Stimulated activated CD8-positive, alpha-beta memory T cell treated with anti-CD3 and anti-CD28 coated beads, Interleukin-7, amount 100 ng/mL, for 4 hours (primary cell): Measurements from ENCODE around the gene CDH4.

Experiments used
- DNase-seq, 2 donors: peaks; one replicate each; pipeline ENCODE4 v3.0.0-alpha.2; 2020; ENCODE audit warnings: low read depth in 2 of 2

Gene CDH4

DNA sequence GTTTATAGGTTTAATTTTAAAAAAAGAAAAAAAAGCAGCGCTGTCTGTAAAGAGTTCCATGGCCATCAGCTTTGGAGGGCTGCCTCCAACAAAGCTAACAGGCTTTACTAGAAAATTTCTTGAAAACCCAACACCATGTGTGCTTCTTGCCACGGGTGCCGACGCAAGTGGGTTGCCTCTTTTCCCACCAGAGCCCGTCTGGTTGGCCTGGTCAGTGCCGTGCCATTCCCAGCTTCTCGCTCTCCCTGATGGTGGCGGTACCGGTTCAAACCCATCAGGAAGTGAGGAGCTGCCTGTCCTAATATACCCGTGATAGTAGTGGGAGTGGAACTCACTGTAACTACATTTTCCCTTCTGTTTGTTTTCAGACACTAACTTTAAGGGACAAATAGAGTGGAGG, 73.7 kb downstream of the CDH4 start:
- DNase-seq = no peak

DNA sequence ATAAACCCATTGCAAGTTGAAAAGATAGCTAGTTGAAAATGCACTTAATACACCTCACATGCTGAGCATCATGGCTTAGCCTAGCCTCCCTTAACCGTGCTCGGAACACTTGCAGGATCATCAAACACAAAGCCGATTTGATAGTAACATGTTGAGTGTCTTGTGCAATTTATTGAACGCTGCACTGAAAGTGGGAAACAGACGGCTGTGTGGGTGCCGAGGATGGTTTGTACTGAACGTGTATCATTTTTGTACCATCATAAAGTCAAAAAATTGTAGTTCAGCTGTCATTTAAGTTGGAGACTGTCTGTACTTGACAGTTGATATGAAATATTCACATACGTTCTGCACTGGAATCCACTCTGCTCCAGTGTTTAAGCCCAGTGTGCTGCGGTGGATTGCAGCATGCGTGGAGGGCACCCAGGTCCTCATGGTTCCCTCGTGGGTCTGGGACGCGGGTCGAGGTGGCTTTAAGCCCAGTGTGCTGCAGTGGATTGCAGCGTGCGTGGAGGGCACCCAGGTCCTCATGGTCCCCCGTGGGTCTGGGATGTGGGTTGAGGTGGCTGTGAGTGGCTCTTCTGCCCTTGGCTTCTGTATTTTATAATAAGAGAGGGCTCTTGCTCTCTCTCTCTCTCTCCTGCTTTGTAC, 77.0 kb downstream of the CDH4 start:
- DNase-seq = no peak

DNA sequence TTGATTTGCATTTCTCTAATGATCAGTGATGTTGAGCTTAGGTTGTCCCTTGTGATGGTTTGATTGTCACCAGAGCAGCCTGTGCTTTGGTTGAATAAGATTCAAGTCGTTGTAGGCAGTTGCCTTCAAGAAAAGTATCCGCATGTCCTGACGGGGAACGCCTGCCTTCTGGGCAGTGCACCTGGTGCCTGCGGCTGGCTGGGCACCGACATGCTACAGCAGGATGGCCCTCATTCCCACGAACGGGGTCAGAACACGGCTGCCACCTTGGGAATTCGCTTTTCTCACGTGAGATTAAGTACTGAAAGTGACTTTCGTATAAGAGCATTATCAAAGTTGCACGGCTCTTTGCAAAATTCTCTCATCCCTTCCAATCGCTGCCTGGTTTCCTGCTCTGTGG, 78.4 kb downstream of the CDH4 start:
- no peak for DNase-seq

DNA sequence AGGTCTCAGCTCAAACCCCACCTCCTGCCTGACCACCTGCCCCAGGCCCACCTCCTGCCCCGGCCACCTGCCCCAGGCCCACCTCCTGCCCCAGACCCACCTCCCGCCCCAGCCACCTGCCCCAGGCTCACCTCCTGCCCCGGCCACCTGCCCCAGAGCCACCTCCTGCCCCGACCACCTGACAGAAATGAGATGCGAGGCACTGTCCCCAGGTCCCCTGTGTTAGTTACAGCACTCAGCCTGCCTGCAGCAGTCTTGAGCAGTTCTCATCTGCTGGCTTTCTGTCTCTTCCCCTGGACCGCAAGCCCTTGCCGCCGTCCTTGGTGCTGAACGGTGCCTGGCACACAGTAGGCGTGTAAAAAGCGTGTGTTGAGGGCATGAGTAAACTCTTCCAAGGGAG, 79.5 kb downstream of the CDH4 start:
- no peak for DNase-seq

DNA sequence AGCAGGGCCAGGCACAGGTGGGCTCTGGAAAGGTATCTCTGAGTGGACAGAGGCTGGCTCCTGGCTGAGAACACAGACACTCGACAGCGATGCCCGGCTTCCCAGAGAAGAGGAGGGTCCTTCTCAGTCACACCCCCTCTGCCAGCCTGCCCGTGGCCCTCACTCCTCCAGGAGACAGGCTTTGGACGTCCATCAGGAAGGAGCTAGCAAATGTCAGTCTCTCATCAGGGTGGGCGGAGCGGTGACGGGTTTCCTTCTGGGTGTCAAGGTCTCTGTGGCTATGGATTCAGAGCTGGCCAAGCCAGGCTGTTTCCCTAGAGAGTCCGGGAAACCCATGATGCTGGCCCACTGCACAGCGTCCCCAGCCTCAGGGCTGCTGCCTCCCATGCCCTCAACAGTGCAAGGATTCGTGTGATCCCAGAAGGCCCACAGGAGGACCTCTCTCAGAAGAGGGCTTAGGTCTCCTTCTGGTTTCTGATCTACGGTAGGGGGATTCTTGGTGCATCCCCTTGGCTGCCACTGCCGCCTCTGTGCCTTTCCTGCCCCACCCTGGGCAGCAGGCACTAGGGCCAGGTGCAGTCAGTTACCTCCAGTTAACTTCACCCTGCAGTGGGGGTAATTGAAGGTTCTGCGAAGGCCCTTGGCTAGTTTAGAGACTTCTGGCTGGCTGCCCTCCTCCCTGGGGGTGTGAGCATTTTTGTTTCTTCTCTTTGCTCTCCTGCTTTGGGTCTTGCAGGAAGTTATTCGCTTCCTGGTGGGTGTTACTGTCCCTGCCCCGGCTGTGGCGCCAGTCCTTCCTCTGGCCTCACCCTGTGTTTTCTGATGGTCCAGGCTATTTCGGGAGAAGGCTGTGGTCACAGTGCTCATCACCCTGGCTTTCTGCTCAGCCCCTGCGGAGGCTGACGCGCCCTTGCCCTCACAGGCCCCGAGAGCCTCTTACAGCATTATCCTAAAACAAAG, 80.2 kb downstream of the CDH4 start:
- no peak for DNase-seq

DNA sequence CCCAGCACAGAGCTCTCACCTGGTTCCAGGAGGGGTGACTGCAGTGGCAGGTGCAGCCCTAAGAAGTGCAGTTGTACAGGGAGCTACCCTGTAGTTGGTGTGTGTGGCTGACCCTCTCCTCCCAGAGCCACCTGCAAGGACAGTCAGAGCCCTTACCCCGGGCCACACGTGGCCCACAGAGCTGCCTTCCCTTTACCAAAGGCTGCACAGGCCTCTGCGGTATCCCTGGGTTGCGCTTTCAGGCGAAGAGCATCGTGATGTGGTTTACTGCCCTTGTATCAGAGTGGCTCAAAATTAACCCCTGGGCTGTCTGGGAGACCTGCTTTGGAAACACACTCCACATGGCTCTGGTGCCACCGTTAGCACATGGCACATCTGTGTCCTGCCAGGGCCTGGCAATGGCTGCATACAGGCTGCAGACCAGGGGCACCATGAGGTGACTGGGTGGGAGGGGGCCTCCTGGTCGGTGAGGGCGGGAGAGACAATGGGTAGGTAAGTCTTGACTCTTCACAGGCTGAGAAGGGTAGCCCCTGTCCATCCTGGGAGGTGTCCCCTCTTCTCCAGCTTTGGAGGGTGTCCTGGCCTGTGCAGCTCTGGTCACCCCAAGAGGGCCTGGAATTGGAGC, 81.5 kb downstream of the CDH4 start:
- DNase-seq = no peak

DNA sequence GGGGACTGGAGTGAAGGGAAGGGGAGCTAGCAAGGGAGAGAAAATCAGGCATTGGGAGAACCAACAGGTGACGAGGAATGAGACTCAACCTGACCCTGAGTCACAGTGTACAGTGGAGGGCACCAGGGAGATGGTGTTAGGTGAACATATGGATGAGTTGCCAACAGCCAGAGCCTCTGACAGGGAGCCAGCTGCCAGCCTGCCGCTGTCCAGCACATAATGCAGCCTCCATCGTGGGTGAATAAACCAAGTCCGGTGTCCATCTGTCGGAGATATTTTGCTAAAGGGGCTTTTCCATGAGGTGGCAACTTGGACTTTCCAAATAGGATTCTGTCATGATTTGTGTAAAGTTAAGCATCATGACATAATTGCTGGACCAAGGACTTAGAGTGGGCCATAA, 88.1 kb downstream of the CDH4 start:
- no peak for DNase-seq

DNA sequence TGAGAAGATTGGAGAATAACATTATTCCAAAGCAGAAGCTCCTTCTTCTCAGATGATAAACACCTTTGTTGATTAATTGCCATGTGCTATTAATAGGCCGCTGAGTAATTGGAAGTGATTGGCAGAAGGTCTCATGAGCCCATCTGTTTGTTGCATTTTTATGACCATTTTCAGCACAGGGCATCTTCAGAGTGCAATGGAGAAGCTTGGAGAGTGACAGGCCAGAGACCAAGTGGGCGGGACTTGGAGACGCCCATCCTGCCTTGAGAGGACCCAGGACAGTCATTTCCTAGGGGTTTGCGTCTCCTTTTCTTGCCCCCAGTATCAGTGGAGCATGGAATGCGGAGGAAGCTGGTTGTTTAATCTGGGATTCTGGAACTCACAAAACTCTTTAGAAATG, 89.5 kb downstream of the CDH4 start:
- DNase-seq = no peak

DNA sequence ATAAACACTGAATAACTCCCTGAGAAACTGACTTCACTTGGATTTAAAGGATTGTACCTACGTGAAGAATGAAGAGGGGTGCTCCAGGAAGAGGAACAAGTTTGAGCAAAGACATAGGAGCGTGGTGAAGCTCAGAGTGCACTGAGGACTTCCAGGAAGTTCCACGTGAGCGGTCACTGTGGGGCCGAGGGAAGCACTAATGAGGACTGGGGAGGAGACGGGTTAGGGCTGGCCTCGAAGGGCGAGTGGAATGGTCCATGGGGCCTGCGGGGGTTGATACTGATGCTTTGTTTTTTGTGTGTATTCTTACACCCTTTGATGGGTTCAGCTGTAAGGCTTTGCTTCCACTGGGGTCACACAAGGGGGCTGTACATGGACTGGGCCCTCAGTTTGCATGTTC, 91.9 kb downstream of the CDH4 start:
- no peak for DNase-seq

DNA sequence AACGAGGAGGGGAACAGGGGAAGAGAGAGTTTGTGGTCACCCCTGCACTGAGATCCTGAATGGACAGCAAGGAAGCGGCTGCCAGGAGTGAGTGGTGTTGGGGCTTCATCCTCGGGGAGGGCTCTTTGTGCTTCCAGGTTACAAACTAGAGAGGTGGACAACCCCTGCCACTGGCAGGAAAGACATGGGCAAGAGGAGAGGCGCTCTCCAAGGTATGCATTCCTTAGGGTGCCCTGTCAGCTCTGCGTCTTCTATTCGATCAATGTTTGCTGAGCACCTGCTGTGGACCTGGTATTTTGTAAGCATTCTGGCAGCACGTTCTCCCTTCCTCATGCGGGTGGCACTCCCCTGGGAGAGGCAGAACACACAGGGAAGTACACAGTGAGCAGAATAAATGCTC, 93.6 kb downstream of the CDH4 start:
- DNase-seq = no peak

DNA sequence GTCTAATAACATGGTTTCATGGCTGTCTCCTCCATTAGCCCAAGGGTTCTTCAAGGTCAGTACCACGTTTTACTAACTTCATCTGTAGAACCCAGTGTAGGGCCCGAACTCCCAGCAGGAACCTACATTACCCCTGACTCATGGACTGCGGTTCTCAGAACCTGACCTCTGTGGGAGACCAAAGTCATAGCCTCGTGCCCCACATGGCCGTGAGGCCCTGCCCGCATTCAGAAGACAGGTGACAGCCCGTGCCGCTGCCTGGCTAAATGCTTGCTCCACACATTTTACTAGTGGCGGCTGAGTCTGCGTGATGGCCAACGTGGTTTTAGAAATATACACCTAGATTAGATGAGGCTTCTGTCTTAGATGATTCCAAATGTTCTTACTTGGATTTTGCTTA, 94.9 kb downstream of the CDH4 start:
- no peak for DNase-seq

DNA sequence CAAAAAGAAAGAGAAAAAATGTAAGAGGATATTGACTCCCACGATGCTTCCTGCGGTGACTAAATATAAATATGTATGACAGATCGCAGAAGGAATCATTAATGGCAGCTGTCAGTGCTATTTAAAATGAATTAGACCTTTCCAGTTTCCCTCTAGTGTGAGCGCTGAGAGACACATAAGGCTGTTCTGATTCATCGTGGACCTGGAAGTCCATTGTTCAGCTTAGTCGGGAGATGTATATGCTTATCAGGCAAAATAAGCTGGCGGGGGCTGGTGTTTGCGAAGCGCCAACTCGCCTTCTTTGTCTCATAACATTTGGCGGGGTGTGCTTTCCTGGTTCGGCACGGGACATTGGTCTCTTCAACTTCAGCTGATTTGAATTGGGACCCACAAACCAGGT, 95.4 kb downstream of the CDH4 start:
- DNase-seq = no peak

DNA sequence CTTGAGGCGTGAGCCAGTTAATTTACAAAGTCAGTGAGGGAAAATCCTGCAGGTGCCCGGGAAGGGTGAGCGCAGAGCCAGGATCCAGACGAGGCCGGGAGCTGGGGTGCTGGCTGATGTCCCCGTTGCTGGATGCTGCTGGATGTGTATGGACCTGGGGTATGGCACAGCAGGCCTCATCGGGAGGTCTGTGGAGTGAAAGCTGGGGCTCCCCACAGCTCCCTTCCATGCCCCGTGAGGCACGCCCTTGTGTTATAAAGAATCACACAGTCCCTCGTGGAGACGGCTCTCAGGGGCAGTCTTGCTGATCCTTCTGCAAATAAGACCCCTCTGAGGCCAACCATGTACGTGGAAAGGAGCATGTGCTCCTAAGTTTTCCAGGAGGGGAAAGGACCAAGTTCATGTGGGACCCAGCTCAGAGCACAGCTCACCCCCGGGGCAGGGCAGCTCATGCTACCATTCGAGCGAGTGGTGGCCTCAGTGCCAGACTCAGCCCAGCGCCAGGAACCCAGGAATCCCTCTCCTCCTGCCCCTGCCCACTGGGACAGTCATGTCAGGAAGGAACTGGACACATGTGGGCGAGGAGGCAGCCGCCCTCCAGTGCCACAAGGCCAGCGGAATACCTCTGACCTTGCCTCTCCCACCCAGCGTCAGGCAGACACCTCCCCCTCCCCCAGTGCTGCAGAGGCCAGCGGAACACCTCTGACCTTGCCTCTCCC, 97.5 kb downstream of the CDH4 start:
- no peak for DNase-seq

DNA sequence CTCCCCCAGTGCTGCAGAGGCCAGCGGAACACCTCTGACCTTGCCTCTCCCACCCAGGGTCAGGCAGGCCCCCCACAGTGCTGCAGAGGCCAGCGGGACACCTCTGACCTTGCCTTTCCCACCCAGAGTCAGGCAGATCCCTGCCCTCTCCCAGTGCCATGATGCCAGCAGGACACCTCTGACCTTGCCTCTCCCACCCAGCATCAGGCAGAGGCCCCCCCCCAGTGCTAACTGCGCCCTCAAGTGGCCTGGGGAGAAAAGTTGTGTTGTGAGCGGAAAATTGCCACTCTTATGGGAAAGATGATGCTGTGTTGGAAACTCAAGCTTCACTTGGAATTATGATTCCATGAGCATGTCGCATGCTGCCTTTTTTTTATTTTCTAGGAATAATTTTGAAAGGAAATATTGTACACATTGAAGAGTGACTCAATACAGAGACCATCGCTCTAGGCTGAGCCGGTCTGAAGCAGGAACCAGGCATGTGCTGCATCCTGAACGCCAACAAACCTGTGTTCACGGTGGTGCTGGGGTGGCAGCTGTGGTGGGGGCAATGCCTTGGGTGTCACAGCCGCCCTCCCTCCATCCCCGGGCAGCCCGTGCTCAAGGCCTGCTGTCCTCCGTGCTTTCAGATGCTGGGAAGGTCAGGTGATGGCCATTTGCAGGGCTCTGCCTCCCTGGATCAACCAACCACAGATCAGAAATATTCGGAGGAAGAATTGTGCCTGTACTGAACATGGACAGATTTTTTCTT, 98.6 kb downstream of the CDH4 start:
- DNase-seq = no peak

DNA sequence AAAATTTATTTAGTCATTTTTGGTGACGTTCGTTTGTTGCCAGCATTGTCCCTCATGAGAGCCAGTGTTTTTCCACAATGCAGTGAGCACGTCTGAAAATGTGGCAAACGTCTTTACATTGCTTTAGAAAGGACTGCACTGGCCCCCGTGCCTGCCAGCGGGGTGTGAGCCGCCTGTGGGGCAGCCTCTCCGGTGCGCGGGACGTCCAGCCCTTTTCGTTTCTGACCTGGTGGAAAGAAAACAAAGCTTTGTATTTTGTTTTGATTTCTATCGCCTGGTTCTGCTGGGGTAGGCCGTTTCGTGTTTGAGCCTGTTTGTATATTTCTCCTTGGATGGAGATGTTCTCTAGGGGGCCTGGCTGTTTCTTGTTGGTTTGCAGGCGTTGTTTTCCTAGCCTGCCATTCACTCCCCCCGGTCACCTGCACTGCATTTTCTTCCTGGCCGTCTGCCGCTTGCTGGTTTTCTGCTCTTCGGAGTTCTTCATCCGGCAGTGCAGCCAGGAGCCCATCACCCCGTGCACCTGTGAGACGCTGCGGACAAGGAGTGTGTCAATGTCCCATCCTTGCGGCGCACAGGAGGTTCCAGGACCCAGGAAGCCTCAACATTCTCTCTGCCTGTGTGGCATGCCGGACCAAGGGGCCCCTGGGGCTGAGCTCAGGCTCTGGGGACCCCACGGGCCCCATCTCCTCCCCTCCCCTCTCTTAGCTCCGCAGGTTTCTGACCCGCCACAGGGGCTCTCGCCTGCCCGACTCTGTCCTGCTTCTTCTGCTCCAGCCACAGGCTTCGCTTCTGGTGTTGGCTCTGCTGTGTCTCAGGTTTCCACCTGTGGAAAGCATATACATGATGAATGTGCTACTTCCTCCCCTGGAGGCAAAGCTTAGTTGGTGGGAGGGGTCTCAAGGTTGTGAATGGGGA, 100.5 kb downstream of the CDH4 start:
- no peak for DNase-seq

DNA sequence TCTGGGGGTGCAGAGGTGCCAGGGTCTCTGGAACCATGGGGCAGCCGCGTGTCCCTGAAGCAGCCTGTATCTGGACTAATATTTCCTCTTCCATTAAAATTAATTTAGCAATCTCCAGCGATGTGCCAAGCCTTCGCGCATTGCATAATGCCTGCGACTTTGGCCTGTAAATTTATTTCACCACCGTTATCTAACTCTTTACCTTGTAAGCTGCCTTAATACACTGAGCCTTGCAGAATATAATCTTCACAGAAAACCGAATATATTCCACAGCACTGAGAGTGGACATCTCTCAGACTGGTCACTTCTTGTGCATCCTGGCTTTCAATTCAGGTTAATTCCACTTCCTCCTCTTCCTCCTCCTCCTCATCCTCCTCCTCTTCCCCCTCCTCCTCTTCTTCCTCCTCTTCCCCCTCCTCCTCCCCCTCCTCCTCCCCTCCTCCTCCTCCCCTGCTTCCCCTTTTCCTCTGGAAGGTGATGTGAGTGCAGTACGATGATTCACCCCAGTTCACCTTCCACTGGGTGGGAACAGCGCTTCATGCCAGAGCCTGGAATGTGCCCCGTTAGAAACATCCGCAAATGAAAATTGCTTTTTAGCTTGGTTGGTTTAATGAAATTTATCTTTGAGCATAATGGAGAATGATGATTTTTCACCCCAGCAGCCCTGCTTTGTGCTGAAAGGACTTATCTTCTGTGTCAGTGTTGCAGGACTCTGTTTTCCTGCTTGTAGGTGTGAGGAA, 101.4 kb downstream of the CDH4 start:
- no peak for DNase-seq

DNA sequence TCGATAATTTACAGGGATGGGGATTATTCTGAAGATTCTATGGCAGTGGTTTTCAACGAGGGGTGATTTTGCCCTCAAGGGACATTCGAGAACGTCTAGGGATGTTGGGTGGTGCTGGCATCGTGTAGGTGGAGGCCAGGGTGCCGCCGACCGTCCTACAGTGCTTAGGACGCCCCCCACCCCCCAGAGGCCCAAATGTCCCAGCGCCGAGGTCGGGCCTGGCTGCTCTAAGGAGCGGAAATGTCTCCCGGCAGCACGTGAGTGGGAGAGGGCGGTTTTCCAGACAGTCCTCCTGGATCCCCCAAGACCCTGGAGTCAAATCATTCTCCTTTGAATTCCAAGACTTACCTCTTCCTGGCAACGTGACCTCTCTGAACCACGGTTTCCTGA, 101.9 kb downstream of the CDH4 start:
- no peak for DNase-seq

DNA sequence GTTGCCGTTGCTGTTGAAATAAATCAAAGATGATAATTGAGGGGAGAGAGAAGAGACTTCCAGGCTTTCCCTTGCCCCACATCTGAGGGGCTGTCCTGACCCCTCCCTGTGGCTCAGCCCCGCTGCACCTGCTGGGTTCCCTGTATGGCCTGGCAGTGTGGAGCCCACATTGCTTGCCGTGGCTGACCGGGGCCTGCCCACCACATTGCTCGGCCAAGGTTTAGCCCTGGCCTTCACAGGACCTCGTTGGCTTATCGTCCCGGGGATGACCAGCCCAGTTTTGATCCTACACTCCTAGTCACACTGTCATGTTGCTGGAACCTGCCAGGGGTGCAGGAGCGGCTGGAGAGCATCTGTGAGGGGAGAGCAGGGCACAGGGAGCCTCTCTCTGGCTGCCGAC, 102.4 kb downstream of the CDH4 start:
- DNase-seq = no peak

DNA sequence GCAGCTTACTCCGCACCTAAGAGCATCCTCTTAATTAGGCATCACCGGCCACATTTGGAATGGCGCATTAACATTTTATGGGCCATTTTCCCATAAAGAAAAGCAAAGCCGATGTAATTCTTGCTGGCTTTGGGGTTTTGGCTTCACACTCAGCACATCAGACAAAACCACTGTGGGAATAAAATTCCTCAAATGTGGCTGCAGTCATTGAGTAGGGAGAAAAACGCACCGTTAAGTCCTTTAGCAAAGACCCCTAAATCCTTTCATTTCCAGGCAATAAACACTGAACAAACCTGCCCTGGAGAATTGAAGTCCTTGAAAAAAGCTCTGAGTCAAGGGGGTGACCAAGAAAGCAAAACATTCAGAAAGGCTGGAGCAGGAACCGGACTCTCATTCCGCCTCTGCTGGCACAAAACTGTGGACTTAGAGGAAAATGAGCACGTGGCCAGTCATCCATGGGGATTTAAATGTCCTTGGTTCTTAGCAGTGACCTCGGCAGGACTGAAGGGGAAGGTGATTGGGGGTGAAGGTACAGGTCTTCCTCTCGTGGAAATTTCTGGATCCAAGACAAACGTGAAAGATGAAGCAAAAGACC, 102.9 kb downstream of the CDH4 start:
- DNase-seq = no peak
